ENCODE measurements around the gene LAIR1.
"Not testable (repeated sequence)": the region's sequence is repeated elsewhere in the genome, so short reads cannot be mapped to it uniquely, and the experiment has no call there.

Gene LAIR1

DNA sequence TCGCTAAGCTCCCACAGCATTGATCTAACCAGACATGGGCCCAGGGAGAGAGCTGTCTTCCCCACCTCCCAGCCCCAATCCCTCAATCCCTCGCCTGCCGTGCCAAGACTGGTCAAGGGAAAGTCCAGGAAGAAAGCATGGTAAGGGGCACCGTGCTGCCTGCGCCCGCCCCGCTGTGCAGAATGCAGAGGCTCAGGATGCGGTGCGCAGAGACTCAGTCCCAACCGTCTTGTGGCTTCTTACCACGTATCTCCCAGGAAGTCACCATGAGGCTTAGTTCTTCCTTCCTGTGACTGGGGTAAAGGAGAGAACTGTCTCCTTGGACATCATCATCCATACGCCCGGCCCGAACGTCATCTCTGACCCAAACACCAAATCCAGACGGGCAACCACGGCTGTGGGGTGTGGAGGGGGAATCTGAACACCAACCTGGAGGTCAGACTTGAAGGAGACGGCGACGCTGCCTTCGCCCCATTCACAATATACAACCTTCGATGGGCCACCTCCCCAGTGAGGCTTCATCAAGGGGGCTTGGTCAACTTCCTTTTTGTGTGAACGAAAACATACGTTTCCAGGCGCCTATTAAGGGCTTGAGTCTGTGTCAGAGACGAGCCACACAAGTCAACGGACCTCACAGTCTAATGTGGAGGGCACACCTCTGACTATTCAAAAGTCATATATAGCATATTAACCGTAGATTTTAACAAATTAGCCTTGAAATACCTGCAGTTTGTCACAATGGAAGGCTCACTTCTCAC, 10.6 kb upstream of the LAIR1 start:
- DNase-seq, result not testable (repeated sequence)

GRCh38 chr19:54373781-54374631, 9.3 kb upstream of the LAIR1 start:
- DNase-seq, result no peak

DNA sequence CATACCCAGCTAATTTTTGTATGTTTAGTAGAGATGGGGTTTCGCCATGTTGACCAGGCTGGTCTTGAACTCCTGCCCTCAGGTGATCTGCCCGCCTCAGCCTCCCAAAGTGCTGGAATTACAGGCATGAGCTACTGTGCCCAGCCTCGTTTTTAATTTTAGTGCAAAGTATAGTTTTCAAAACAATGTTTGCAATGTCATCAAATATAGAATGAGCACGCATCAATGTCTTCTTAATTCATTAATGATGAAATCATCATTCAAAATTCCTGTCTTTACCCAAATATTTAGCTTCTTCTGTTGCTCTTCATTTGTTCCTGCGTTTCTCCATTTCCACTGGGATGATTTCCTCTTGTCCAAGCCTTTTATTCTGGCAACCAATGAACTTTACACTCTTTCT, 6.7 kb upstream of the LAIR1 start:
- not testable (repeated sequence) for DNase-seq

DNA sequence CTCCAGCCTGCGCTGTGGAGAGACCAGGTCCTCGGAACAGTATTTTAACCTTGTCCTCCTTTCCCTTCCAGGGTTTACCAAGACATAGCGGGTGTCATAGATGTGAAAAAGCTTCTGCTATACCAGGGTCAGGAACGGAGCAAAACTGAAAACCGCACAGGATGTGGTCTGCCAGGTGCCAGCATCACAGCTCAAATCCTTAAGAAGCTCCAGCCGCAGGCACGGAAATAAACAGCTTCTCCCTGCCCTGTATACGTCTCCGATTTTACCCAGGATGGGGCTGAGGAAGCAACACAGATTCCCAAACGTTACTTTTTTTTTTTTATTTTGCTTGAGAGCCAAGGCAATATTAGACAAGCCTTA, 5.7 kb upstream of the LAIR1 start:
- not testable (repeated sequence) for DNase-seq

DNA sequence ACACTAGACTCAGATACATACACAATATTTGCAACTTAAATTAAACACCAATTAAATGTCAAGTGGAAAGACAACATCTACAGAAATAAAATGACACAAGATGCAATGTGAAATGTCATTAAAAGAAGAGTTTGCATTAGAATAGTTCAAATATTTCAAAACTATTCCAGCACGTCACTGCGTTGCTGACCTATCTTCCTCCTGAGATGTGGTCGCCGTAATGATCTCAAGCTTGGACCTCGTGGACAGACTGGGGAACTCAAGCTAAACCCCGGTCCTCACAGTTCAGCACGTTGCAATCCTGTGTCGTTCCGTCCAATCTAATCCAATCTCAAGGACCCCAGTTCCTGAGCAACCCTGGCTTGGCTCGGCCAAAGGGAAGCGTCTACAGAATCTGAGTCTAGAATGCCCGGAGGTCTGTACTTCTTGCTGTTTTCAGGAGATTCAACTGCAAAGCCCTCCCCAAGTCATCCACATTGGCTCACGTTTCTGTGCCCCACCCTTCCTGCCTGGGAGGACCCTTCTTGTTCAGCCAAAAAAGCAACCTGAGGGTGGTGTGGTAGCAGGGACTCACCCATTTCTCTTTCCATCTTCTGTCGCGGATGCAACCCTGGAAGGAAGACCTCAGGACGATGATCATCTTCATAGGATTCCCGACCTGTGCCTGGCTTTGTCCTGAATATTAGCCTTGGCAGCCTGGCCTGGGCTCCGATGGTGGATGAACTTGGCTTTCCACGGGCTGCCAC, 5.1 kb upstream of the LAIR1 start:
- DNase-seq, result not testable (repeated sequence)

DNA sequence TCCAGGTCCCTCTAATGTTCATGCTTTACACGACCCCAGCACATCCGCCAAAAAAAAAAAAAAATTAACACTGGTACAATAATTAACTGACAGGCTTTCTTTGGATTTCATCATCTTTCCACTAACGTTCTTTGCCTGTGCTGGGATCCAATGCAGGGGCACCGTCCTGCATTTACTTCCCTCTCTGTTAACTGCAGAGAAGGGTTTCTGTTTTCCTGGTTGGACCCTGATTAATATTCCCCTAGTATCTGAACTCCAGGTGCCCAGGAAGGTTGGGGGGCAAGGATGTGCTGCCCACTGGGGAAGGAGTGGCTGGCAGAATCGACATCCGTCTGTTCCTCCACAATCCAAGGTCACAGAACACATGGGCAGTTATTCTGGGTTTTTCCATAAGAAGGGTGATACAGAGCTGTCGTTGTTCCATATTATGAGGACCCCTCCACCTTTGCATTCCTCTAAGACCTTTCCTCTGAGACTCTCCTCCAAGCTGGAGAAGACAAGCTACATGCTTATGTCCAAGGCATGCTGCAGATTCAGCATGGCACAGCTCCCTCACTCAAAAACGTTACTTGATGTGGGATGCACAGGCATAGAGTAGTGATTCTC, 4.5 kb upstream of the LAIR1 start:
- DNase-seq, result no peak

- no peak for DNase-seq
Observed at GRCh38 chr19:54366811-54367210, 2.1 kb upstream of the LAIR1 start.

GRCh38 chr19:54365798-54366197, 1.1 kb upstream of the LAIR1 start:
- DNase-seq, result not testable (repeated sequence)

DNA sequence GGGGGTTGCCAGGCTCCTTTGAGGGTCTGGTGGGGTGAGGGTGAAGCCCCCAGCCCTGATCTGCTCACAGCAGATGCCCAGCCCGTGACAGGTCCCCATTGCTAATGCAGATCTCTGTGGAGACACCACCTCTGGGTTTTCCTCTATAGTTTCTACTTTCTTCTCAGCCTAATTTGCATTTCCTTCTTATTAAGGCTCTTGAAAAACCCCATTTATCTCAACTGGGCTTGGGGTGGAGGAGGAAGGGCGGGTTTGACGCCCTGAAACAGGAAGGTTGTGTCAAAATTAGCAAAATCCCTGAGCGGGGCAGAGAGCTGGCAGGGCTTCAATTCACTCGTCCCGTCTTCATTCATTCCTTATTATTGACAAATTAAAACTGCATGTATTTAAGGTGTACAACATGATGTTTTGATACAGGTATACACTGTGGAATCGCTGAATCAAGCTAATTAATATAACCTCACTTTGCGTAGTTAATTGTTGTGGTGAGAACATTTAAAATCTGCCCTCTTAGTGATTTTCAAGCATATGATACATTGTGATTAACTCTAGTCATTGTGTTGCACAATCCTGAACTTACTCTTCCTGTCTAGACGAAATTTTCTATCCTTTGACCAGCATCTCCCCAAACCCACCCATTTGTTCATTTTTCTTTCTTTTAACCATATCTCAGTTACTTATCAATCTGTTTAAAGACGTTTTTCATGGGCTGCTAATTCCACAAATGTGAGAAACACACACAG, 2.9 kb downstream of the LAIR1 start:
- DNase-seq, result not testable (repeated sequence)

GRCh38 chr19:54359149-54359820, 5.4 kb downstream of the LAIR1 start:
- not testable (repeated sequence) for DNase-seq

- DNase-seq, result no peak
Observed at GRCh38 chr19:54357381-54357780, 7.3 kb downstream of the LAIR1 start.

GRCh38 chr19:54356444-54357056, 8.2 kb downstream of the LAIR1 start:
- no peak for DNase-seq

- DNase-seq, result no peak
Observed at GRCh38 chr19:54355675-54356074, 9.1 kb downstream of the LAIR1 start.

- no peak for DNase-seq
Observed at GRCh38 chr19:54354761-54355160, 10.0 kb downstream of the LAIR1 start.

DNA sequence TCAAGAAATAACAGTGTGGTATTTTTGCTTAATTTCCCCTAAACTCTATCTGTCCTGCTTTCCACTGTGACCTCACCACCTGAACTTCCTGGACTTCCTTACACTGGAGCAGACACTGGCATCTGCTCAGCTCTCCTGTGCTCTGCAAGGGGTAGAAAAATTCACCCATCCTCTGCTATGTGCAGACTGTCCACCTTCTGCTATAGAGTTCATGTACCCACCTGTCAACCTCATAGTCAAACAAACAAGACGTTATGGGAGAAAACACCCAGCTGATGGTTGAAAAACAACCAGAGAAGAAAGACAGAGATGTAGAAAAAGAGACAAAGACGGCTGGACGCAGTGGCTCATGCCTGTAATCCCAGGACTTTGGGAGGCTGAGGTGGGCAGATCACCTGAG, 12.2 kb downstream of the LAIR1 start:
- no peak for DNase-seq

GRCh38 chr19:54352041-54352440, 12.7 kb downstream of the LAIR1 start:
- no peak for DNase-seq

DNA sequence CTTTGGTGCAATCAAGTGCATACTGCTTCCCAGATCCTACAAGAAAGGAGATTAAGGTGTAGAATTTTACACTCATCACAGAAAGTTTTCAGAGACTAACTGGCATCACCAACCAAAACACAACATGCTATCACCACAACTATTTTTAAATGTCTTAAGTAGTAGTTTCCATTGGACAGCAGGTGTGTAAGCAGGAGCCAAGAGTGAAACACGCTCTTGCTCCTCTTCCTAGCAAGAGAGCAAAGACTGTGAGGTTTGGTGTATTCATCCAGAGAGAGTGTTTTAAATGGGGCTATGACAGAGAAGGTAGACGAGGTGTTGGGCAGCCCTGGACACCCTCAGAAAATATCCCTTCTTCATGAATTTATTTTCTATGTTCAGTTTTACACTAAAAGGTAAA, 13.3 kb downstream of the LAIR1 start:
- no peak for DNase-seq

- DNase-seq, result peak; percentile 28
Observed at GRCh38 chr19:54345938-54346386, 18.8 kb downstream of the LAIR1 start.

DNA sequence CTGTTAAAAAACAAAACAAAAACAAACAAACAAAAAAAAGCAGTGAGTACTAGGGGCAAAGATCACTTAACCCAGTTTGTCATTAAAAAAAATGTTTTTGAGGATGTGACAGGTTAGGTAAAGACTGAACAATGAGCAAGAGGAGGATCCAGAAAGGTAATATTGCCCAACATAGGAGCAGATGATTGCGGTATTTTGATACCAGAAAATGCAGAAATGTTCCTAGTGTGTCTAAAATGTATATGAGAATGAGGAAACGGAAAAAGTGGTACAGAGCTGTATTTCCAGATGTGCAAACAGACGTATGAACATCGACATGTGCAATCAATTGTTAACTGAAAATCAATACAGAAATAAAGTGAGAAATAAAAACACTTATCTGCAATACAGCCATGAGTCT, 20.9 kb downstream of the LAIR1 start:
- no peak for DNase-seq

- DNase-seq, result no peak
Observed at GRCh38 chr19:54341295-54341694, 23.4 kb downstream of the LAIR1 start.
